ENCODE measurements around the gene RASA3.

Gene RASA3

DNA sequence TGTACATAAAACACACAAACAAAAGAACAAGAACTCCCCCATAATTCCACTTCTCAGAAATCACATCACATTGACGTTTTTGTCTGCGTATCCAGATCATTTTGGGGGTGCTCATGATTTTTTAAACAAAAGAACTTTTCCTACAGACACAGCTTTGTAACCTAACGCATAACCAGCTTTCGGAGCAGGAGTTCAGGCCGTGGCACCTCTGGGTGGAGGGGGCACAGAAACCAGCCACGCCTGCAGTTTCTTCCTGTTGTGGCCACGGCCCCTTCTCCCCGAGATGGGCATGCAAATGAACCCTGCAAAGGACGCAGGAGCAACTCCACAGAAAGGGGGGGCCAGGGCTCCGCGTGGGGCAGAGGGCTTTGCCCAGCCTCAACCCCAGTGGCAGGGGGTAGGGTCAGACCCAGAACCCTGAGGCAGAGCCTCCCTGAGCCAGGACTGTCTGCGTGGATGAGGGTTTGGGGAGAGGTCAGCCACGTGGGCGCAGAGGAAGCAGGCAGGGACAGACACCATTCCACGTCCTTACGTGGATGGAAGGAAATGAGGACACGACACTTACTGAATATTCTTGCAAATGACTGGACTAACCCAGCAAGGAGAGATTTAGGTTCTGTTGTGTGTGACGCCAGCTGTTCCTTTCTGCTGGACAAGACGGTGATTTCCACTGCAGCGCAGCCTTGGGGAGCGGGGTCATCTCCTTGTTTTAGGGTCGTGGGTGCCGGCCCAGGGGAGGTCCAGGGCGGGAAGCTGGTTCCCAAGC is 64.4 kb downstream of the RASA3 start:
- DNase-seq (ENCODE audit: low read depth): no peak

DNA sequence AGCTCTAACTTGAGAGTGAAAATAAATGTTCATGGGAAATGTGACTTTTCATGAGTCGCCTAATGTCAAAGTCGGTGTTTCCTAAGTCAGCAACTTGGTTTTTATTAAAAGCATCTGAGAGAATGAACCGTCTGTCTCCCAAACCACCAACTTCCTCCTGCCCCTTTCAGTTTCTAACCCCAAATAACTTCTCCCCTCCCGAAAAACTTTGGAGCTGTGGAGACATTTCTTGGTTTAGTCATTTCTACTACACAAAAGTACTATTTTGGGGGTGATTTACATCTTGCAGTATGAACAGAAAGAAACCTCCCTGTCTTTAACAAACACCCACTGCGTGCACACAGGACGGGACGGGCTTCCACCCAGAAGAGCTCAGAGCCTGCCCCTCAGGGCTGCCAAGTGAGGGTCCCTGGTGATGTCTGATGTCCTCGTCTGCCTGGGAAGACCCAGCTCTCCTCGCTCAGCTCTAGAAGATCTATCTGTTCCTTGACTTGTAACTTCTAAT is 65.0 kb downstream of the RASA3 start:
- DNase-seq (ENCODE audit: low read depth): no peak

DNA sequence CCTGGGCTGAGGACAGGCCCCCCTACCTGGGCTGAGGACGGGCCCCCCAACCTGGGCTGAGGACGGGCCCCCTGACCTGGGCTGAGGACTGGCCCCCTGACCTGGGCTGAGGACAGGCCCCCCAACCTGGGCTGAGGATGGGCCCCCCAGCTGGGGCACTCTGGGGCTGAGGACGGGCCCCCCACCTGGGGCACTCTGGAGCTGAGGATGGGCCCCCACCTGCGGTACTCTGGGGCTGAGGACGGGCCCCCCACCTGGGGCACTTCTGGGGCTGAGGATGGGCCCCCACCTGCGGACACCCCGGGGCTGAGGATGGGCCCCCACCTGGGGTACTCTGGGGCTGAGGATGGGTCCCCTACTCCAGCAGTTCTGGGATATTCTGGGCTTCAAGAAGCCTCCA is 65.5 kb downstream of the RASA3 start:
- DNase-seq (ENCODE audit: low read depth): no peak

DNA sequence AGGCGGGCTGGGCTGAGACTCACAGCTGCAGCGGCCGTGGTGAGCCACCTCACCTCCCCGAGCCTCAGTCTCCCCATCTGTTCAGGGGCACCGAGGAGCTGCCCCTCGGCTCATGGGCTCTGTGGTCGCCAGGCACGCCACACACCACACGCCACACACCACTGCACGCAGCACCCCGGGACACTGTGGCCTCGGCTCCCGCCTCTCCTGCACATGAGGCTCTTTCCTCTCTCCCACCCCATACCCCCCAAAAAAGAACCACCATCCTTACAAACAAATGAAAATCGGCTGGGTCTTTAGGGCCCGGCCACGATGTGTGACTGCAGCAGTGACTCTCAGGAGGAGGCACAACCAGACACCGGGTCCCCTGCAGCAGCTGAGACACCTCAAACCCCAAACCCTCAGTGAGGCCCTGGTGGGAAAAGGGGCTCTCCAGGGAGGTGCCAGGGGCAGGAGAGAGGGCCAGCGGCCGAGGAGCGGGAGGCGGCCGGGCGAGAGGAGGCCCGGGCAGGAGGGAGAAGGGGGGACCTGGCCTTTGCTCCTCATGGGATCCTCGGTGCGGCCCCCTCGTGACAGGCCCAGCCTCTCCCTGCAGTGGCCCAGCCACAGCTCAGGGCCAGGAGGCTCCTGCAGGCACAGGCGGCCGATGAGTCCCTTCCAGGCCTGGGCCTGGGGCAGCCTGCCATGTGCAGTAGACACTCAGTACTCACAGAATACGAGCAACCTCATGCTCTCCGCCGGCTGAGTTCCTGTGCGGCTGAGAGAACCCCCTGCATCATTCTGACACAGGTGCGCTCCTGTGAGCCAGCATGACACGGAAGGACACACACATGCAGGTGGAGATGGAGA is 66.3 kb downstream of the RASA3 start:
- DNase-seq (ENCODE audit: low read depth): no peak

DNA sequence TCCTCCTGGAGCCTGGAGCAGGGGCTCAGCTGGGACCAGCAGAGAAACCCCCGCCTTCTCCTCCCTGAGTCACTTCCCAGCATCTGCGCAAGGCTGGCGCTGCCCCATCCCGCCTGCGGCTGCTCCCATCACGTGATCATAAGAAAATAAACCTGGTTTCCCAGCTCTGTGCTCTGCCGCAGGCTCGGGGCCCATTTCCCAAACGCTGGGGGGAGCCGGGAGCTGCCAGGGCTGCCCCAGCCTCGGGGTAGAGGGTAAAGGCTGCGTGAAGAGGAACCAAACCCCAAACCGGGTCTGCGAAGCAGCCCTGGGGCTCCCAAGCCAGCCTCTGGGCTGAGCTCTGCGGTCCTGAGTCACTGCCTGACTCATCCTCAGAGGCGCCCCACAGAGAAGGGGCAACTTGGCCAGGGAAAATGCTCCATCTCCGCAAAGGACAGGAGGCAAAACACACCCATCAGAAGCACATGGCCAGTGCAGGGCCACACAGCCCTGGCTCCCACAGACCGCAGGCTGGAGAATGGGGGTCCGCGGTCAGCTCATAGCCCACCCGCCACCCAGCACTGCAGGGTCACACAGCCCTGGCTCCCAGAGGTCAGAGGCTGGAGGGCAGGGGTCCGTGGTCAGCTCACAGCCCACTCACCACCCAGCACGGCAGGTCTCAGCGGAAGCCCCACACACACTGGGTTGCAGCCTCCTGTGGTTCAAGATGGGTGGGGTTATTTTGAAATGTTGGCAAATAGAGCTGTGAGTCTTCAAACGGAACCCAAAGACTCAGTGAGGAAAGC is 67.1 kb downstream of the RASA3 start:
- peak; percentile 88 for DNase-seq (ENCODE audit: low read depth)

DNA sequence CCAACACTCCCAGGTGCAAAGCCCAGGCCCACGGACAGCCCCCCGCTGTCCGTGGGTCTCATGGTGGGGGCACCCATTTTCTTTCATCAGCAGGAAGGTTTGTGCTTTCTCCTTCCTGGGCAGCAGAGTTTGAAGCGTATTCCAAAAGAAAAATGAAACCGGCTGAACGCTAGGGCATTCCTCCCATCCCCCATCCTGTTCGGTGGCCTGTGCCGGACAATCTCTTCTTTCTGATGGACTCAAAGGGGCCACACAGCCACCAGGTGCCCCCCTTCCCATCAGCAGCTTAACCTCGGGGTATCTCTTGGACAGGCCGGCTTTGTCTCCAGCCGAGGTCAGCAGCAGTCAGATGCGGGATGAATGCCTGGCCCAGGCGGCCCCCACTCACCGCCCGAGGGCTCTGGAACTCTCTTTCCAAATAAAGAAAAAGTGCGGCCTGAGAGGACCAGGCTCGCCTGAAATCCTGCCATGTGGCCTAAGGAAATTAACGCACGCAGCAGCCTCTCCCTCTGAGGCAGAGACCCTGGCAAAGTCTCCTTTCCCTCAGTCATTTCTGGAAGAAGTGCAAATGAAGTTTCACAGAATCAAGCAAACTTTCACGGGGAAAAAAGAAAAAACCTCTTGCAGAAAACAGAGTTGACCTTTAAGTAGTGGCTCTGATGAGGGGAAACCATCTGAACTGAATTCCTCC is 67.8 kb downstream of the RASA3 start:
- no peak for DNase-seq (ENCODE audit: low read depth)

DNA sequence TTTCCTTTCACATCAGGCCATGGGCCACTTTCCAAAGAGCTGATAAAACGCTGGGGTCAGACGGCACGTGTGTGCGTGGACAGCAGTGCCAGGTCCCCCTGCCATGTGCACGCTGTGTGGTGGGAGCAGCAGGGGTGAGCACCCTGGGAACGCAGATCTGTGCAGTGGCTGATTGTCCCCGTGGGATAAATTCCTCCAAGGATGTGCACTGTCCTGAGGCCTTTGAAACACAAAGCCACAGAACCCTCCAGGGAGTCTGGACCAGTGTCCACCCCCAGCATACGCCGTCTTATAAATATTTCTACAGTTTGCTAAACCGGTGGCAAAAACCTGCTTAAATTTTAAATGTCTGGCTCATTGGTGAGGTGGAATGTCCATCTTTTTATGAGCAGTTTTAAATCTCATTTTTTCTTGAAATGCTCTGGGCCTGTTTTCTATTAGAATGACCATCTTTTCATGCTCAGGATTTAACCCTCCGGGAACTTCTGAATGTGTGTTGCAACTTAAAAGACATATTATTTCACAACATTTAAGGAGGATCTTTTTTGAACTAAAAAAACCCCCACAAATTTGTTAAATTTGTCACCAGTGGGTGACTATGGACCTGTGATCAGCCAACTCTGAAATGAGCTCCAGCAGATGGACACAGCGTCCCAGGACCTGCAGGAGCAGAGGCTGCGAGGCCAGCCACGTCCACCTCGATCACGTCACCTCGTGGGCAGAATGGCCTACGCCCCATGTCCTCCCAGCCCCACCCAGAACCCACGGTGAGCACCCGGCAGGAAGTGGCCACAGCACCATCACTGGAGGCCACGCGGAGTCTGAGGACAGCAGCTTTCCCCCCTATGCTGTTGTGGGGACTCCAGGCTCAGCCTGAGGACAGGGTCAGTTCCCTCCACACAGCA is 68.6 kb downstream of the RASA3 start:
- DNase-seq (ENCODE audit: low read depth): no peak

DNA sequence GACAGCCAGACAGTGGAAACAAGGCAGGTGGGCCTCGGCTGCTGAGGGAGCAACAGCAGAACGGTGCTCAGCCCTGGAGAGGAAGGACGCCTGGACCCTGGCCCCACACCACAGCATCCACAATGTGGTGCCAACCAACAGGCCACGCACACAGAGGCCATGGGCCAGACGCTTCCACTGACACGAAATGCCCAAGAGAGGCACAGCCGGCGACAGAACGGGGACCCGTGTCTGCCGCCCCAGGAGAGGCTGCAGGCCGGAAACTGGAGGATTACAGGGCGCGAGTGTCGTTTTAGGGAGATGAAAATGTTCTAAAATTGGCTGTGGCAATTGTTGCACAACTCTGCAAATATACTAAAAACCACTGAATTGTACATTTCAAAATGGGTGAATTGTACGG is 69.7 kb downstream of the RASA3 start:
- no peak for DNase-seq (ENCODE audit: low read depth)

DNA sequence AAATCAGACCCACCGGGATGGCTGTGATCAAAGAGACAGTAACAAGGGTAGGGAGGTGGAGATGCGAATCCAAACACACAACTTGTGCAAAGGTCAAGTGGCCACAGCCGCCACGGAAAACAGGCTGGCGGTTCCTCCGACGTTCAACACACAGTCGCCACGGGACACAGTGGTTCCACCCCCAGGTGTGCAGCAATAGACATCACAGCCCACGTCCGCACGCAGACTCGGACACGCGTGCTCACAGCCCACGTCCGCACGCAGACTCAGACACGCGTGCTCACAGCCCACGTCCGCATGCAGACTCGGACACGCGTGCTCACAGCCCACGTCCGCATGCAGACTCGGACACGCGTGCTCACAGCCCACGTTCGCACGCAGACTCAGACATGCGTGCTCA is 70.1 kb downstream of the RASA3 start:
- DNase-seq (ENCODE audit: low read depth): no peak

DNA sequence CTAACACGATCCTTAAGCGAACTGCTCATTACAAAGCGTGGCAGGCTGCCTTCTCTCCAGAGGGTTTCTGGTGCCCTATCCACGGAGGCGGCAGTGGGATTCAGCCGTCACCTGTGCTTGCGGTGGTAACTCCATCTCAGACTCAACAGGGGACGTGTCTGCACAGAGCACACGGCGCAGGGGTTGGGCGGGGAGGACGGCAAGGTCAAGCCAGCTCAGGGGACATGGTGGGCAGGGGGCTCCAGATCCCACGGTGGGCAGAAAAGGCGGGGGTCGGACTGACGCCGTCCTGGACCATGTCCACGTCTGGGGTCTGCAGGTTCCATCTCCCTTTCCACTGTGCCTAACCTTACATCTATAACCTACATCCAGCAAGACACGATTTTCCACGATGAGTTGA is 70.7 kb downstream of the RASA3 start:
- no peak for DNase-seq (ENCODE audit: low read depth)

DNA sequence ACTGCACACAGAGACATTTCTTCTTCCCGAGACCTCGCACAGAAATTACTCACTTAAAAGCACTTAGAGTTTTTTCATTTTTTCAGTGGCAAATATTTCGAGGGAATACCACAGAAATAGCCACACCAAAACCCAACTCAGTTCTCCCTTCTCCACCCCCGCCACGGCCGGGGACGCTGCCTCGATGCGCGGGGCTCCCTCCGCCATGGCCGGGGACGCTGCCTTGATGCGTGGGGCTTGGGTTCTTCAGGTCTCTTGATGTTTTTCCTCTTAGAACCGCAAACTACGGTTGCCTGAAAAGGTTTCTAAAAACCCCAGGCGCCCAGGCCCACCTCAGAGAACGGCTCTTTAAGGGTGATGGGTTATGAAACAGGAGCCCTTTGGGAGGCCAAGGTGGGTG is 71.4 kb downstream of the RASA3 start:
- no peak for DNase-seq (ENCODE audit: low read depth)

DNA sequence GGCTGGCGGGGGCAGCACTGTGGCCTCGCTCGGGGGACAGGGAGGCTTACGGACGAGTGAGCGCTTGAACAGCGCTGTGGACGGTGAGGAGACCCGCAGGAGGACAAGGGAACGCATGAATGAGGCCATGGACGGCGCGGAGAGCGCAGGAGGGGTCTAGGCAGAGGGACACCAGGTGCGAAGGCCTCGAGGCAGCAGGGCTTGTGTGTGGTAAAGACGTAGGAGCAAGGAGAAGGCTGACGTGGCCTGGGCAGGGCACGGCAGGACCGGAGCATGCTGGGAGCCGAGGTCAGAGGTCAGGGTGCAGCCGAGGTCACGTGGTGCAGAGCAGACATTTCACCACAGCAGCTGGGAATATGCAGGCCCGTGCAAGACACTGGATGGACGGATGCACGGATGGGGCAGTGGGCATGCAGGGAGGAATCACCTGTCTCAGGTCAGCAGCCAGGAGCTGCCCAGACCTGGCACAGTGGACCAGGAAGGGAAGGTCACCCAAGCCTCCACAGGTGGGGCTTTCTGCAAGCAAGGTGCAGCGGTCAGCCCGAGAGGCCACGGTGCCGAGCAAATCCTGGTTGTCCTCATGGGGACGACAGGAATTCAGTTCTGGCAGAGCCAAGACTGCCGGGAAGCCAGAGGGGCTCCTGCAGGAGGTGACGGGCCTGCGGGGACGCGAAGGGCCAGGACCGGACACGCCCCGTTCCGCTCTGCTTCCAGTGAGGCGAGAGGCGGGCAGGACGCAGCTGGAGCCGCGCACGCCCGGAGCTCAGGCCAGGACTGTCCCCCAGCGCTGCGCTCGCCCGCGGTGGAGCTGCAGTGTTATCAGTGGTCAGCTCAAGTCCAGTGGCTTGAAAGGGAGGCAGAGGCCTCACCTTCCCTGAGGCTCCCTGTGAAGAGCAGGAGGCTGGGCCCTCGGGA is 72.2 kb downstream of the RASA3 start:
- DNase-seq (ENCODE audit: low read depth): no peak

DNA sequence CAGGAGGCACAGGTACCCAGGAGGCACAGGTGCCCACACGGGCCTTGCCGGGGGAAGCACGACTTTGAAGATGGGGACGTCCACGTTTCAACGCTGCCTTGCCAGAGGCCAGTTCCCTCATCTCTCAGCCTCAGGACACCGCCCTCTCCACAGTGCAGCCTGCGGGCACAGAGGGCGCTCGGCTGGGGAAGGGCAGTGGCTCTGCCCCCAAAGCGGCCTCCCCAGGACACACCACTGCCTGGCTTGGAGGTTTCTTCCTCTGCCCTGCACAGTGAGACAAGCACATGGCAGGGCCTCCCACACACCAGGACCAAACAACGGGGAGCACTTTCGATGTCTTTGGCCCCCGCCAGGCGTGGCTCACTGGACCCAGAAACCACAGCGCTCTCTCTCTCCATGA is 73.0 kb downstream of the RASA3 start:
- no peak for DNase-seq (ENCODE audit: low read depth)

DNA sequence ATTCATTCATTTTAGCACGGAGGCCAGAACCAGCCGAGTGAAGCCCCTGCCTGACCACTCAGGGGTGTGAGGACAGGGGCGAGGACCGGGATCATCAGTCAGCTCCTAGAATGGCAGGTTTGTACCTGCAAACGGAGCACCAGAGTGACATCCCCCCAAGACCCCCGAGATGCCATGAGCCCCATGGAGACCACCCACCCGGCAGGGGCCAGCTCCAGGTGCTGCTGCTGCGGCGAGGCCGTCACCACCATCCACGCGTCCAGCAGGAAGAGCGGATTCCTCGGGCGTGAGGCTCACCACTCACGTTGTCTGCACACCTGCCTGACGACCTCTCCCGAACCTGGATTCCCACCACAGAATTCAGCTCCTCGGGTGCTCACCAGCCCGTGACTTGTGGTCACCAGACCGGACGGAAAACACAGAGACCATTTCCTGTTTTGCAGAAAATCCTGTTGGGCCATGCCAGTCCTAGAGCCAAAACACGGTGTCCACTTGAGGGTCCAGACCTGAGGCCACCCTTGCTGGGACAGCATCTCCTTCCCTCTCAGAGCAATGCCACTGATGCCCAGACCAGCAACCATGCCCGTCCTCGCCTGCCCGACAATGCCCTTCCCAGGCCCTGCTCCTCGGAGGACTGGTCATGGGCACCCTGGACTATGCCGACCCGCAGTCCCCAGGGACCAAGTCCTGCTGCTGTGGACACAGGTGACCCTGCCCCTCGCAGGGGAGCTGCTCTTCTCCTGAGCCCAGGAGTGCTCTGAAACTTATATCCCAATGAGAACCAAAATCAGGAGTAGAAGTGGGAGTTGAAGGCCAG is 74.2 kb downstream of the RASA3 start:
- DNase-seq (ENCODE audit: low read depth): no peak

DNA sequence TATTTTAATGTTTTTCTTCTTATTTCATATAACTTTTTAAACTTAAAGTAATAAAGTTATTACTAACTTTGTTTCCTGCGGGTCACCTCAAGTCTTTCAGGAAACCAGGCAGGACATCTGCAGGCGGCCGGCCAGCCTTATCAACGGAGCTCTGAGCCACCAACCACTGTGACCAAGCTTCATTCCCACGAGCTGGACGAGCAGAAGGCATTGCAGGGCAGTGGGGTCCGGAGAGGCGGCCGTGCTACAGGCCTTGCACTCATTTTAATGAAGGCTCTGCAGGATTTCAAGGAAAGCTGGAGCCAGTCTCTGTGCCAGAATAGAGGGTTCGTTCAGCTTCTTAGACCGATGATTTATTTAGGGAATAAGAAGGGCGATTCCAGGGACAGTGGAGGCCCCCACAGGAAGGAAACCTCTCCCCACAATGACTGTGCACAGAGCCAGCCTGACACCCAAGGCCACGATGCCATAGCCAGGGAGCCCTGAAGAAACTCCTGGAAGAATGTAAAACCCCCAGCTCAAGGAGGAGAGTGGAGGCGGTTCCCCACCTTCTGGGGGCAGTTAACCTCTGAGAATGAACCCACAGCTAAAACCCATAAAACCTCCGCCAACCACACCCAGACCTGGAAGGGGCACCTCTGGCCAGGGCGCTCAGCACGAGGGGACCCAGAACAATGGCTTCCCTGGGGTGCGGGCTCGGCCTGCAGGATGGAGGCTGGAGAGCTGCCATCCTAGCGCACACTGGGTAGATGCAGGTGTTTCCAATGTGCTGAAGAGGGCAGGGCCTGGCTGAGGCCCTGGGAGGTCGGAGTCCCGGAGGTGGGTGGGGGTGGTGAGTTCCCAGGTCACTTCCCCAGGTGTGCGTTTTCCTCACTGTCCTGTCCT is 75.0 kb downstream of the RASA3 start:
- DNase-seq (ENCODE audit: low read depth): no peak

DNA sequence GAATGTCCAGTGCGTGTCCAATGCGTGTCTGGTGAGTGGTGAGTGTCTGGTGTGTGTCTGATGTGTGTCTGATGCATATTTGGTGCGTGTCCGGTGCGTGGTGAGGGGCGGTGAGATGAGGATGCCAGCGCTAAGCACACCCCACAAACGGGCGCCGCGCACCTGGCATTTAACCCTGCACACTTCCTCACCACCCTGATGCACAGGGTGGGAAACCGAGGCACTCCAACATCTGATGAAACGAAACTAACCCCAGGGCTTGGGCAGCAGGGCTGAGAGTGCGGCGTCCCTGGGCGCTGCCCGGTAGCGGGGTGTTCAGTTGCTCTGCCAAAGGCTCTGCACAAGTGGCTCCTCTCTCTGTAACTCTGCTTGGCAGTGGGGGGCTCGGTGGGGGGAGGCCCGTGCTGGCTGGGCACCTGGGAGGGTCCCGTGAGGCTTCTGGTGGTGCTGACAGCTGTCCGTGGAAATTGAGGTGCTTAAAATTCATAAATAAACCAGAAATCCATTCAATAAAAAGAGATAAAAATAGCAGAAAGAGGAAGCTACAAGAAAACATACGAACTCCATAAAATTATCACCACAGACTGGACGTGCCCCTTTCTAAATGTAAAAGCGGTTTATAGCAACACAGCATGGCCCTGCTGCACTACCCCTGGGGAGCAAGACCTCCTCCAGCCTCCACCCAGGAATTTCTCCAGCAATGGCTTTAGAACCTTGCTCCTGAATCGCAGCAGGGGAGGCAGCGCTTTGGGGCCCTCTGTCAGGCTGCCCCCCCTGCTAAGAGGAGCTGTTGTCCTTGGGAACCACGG is 76.0 kb downstream of the RASA3 start:
- no peak for DNase-seq (ENCODE audit: low read depth)

DNA sequence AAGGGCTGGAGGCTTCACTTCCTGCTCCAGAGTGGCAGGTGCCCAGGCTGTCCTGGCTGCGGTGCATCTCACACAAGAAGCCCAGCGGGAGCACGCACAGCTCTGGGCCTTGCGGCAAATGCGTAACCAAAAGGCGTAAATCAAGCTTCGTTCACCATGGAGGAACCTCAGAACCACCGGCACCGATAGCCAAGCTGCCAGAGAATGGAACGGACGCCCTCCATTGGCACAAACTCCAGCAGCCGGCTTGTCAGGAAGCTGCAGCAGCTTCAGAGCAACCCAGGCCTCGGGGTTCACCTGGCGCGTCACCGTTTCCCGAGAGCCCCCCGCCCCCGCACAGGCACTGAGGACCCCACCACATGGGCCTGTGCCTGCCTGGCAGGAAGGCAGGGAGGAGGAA is 76.7 kb downstream of the RASA3 start:
- DNase-seq (ENCODE audit: low read depth): no peak

All from non-pigmented ciliary epithelial cell (primary cell).